HCT116 (cell line): ENCODE measurements around the gene GK. TPM values are rescaled to one million over a fixed set of nuclear protein-coding genes. Genes with fewer than 3 reads are reported as not detected.

ENCODE experiments used
- ATAC-seq: fragments of 200-7000 bp; cut with Tn5 transposase; 2 replicates; pipeline ENCODE4 v1.9.1; 2020; ENCODE audit warnings: mild to moderate bottlenecking, moderate library complexity
- BruUV-seq: library from RNA; stranded (reverse); fragments of 400-500 nt; replicated peaks from 2 replicates; lab custom pipeline; 2021; lab: Mats Ljungman, UMichigan
- CTCF ChIA-PET: fragments of 300-600 bp; sonication (Branson Sonifier 250); formaldehyde crosslinking; loops from one replicate; lab custom pipeline; 2021; ENCODE audit warnings: antibody characterized with exemption; lab: Charles Lee
- POLR2A ChIA-PET: fragments of 300-600, 350-600 bp; sonication (Branson Sonifier 250); formaldehyde crosslinking; loops from one replicate; lab custom pipeline; 2021; ENCODE audit warnings: antibody characterized with exemption; lab: Charles Lee
- RAD21 ChIA-PET, 2 experiments: fragments of 300-600 bp; sonication (Branson Sonifier 250); formaldehyde crosslinking; loops; one replicate each; lab custom pipeline; 2023; ENCODE audit warnings: low total read pairs in 2 of 2; ENCODE audit not compliant: uncharacterized antibody in 2 of 2, unreplicated experiment in 2 of 2, low non-redundant PET in 1 of 2; lab: Charles Lee
- DNase-seq: peaks from one replicate; pipeline ENCODE4 v3.0.0-alpha.2; 2010; ENCODE audit warnings: low read depth, low spot score
- H2AFZ ChIP-seq: fragments of 200-600 bp; shearing (Covaris generic), sonication (generic); 2 replicates; pipeline ENCODE4 v1.6.1; 2017; ENCODE audit warnings: low read depth, mixed run types, mixed read lengths, antibody characterized with exemption, low read length; ENCODE audit not compliant: poor library complexity, severe bottlenecking
- H3K27ac ChIP-seq: 2 replicates; pipeline ENCODE4 v1.5.1; 2012; ENCODE audit warnings: low read depth, low read length
- H3K27me3 ChIP-seq: fragments of 200-600 bp; sonication (generic); 2 replicates; pipeline ENCODE4 v1.6.1; 2016; ENCODE audit warnings: mixed run types, low read length, mixed read lengths; ENCODE audit not compliant: insufficient read depth
- H3K36me3 ChIP-seq, 2 experiments: fragments of 200-500 bp in 1 of 2; fragments of 200-600 bp in 1 of 2; sonication (Bioruptor generic) in 1 of 2; sonication (generic) in 1 of 2; 2 replicates each; pipeline versions ENCODE4 v1.5.1 to v1.6.1; 2014 to 2016; ENCODE audit warnings: low read length in 2 of 2, inconsistent platforms in 1 of 2, mixed read lengths in 1 of 2, mixed run types in 1 of 2; ENCODE audit not compliant: insufficient read depth in 2 of 2, control insufficient read depth in 1 of 2
- H3K4me1 ChIP-seq, 2 experiments: fragments of 200-600 bp in 1 of 2; sonication (generic) in 1 of 2; 2 replicates each; pipeline versions ENCODE4 v1.5.1 to v1.6.1; 2012 to 2017; ENCODE audit warnings: low read length in 2 of 2, inconsistent platforms in 1 of 2, mild to moderate bottlenecking in 1 of 2, mixed read lengths in 1 of 2, mixed run types in 1 of 2, moderate library complexity in 1 of 2; ENCODE audit not compliant: insufficient read depth in 2 of 2, control insufficient read depth in 1 of 2
- H3K4me2 ChIP-seq: fragments of 200-600 bp; sonication (generic); 2 replicates; pipeline ENCODE4 v1.6.1; 2017; ENCODE audit warnings: mixed run types, low read length, mixed read lengths
- H3K4me3 ChIP-seq, 2 experiments: fragments of 200-600 bp in 1 of 2; sonication (generic) in 1 of 2; replicated peaks in 1 of 2; 2 replicates each; pipeline ENCODE4 v1.5.1; 2011 to 2016; ENCODE audit warnings: low read length in 2 of 2, control low read depth in 1 of 2, low read depth in 1 of 2, mild to moderate bottlenecking in 1 of 2, mixed read lengths in 1 of 2, mixed run types in 1 of 2
- H3K79me2 ChIP-seq: fragments of 200-600 bp; sonication (generic); 2 replicates; pipeline ENCODE4 v1.6.1; 2017; ENCODE audit warnings: mild to moderate bottlenecking, mixed run types, low read length, moderate library complexity, mixed read lengths; ENCODE audit not compliant: insufficient read depth
- H3K9ac ChIP-seq: fragments of 200-600 bp; sonication (generic); 2 replicates; pipeline ENCODE4 v1.6.1; 2016; ENCODE audit warnings: low read length, mixed read lengths
- H3K9me2 ChIP-seq: fragments of 200-600 bp; sonication (generic), shearing (Covaris generic); 2 replicates; pipeline ENCODE4 v1.6.1; 2017; ENCODE audit warnings: mixed run types, mild to moderate bottlenecking, moderate library complexity; ENCODE audit not compliant: insufficient read depth
- H3K9me3 ChIP-seq, 2 experiments: fragments of 200-500 bp in 1 of 2; fragments of 200-600 bp in 1 of 2; sonication (Bioruptor generic) in 1 of 2; sonication (generic) in 1 of 2; 2 replicates each; pipeline ENCODE4 v1.6.1; 2014 to 2017; ENCODE audit warnings: low read length in 2 of 2, mixed read lengths in 2 of 2, inconsistent platforms in 1 of 2, low read depth in 1 of 2, mild to moderate bottlenecking in 1 of 2, mixed run types in 1 of 2, moderate library complexity in 1 of 2; ENCODE audit not compliant: control insufficient read depth in 1 of 2, insufficient read depth in 1 of 2
- H4K20me1 ChIP-seq: fragments of 200-600 bp; sonication (generic), shearing (Covaris generic); 2 replicates; pipeline ENCODE4 v1.6.1; 2017; ENCODE audit warnings: mixed run types, mild to moderate bottlenecking, moderate library complexity; ENCODE audit not compliant: insufficient read depth
- CBX3 ChIP-seq: IDR thresholded peaks from 2 replicates; pipeline ENCODE4 v1.6.1; 2012; ENCODE audit warnings: low read depth
- CEBPB ChIP-seq: IDR thresholded peaks from 2 replicates; pipeline ENCODE4 v1.6.1; 2012; ENCODE audit warnings: low read depth
- EGR1 ChIP-seq: IDR thresholded peaks from 2 replicates; pipeline ENCODE4 v1.6.1; 2012; ENCODE audit warnings: low read depth
- EZH2 ChIP-seq: fragments of 200-600 bp; sonication (generic); IDR thresholded peaks from 2 replicates; pipeline ENCODE4 v1.6.1; 2017; ENCODE audit warnings: antibody characterized with exemption, mixed run types
- JUND ChIP-seq: IDR thresholded peaks from 2 replicates; pipeline ENCODE4 v1.6.1; 2012
- MAX ChIP-seq: IDR thresholded peaks from 2 replicates; pipeline ENCODE4 v1.6.1; 2012
- POLR2A ChIP-seq: IDR thresholded peaks from 2 replicates; pipeline ENCODE4 v1.7.0; 2011; ENCODE audit warnings: borderline replicate concordance; ENCODE audit not compliant: insufficient read depth, insufficient read length; ENCODE audit errors: extremely low read depth
- POLR2AphosphoS5 ChIP-seq: IDR thresholded peaks from 2 replicates; pipeline ENCODE4 v1.6.1; 2011; ENCODE audit warnings: mild to moderate bottlenecking, low read depth, low read length, moderate library complexity
- SIN3A ChIP-seq: IDR thresholded peaks from 2 replicates; pipeline ENCODE4 v1.6.1; 2012; ENCODE audit warnings: low read depth
- SP1 ChIP-seq: IDR thresholded peaks from 2 replicates; pipeline ENCODE4 v1.6.1; 2012; ENCODE audit warnings: low read depth
- SRF ChIP-seq: IDR thresholded peaks from 2 replicates; pipeline ENCODE4 v1.6.1; 2012; ENCODE audit warnings: low read depth
- TCF7L2 ChIP-seq: IDR thresholded peaks from 2 replicates; pipeline ENCODE4 v1.7.0; 2011; ENCODE audit warnings: borderline replicate concordance, inconsistent platforms; ENCODE audit not compliant: insufficient read depth, insufficient read length; ENCODE audit errors: extremely low read depth
- ZBTB33 ChIP-seq: IDR thresholded peaks from 2 replicates; pipeline ENCODE4 v1.6.1; 2011; ENCODE audit warnings: mild to moderate bottlenecking, low read length, moderate library complexity; ENCODE audit not compliant: insufficient replicate concordance; ENCODE audit errors: extremely low read depth
- ZFX ChIP-seq: fragments of 450-650 bp; IDR thresholded peaks from 2 replicates; pipeline ENCODE4 v1.6.1; 2017
- ZNF274 ChIP-seq: fragments of 200-500 bp; sonication (Bioruptor generic); IDR thresholded peaks from 2 replicates; pipeline ENCODE4 v1.6.1; 2014; ENCODE audit warnings: mild to moderate bottlenecking, low read depth, low read length, inconsistent platforms
- intact Hi-C: fragments of 100-400 bp; cut with micrococcal nuclease; formaldehyde crosslinking; loops from 2 replicates; pipeline ENCODE4 v1.10.0; 2022
- total RNA-seq: library from RNA; stranded (reverse); gene quantifications from one replicate; pipeline ENCODE4 v1.2.1, GENCODE V29; 2021; ENCODE audit not compliant: unreplicated experiment
- TF ChIP-seq, protein P1 (sequence below): IDR thresholded peaks from 2 replicates; pipeline ENCODE4 v1.6.1; 2012

Gene GK
- total RNA-seq, 1 experiment from 2014 or later, result 4.3 TPM

- Histone ChIP-seq H3K27ac (no peak overlapping the region), H3K4me1 (no peaks in the 10 kb centered on the region), H2AFZ (no peak overlapping the region), H3K9me3 (no peaks in the 10 kb centered on the region), H3K36me3 (no peaks in the 10 kb centered on the region), H3K79me2 (no peaks in the 10 kb centered on the region), H4K20me1 (no peaks in the 10 kb centered on the region), H3K9me2 (no peaks in the 10 kb centered on the region), H3K4me2 (no peak overlapping the region), H3K4me3 (no peak overlapping the region), H3K9ac (no peak overlapping the region), H3K27me3 (no peaks in the 10 kb centered on the region)
- POLR2A ChIA-PET, result no interaction called here
- no peak for DNase-seq
- BruUV-seq, result no TSS peak
- ATAC-seq, result no peak
- CTCF ChIA-PET, result no interaction called here
- no peak for TF ChIP-seq MAX
- no peak for TF ChIP-seq TCF7L2
- no peak for TF ChIP-seq CEBPB
- TF ChIP-seq POLR2AphosphoS5, result no peak
- TF ChIP-seq ZNF274, result no peak
- RAD21 ChIA-PET, result no interaction called here
- intact Hi-C loops, result no loop called here
Observed at GRCh38 chrX:30620125-30620524, 33.1 kb upstream of the GK start.

DNA sequence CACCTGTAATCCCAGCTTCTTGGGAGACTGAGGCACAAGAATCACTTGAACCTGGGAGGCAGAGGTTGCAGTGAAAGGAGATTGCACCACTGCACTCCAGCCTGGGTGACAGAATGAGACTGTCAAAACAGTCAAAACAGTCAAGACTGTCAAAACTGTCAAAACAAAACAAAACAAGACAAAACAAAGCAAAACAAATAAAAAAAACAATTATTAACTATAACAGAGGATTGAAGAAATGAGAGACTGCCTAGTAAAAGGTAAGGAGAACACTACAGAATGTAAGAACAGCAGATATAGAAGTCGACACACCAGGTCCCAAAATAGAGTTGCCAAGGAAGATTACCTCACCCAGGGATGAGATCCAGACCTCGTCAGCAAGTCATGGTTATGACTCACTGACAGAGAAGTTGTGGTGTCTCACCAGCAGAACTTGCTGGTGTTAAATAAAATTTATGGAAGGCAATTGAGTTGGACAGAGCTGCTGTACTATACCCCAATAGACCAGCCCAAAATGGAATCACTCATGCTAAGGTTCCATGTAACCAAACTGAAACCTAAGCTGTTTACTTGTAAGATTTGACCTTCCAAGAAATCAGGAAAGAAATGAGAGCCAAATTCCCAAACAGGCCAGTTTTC lies 32.1 kb upstream of the GK start:
- ATAC-seq, result no peak
- Histone ChIP-seq H3K27ac (no peak overlapping the region), H3K9ac (no peak overlapping the region), H3K9me2 (no peaks in the 10 kb centered on the region), H3K9me3 (no peaks in the 10 kb centered on the region), H3K27me3 (no peaks in the 10 kb centered on the region), H3K36me3 (no peaks in the 10 kb centered on the region), H3K79me2 (no peaks in the 10 kb centered on the region), H3K4me3 (no peak overlapping the region), H2AFZ (no peak overlapping the region), H3K4me1 (no peaks in the 10 kb centered on the region), H4K20me1 (no peaks in the 10 kb centered on the region), H3K4me2 (no peak overlapping the region)
- intact Hi-C loops, result no loop called here
- BruUV-seq, result no TSS peak
- no peak for TF ChIP-seq POLR2A
- TF ChIP-seq CBX3, result no peak
- TF ChIP-seq ZFX, result no peak
- TF ChIP-seq MAX, result no peak
- no peak for TF ChIP-seq JUND
- no peak for TF ChIP-seq EGR1
- no peak for TF ChIP-seq SIN3A
- TF ChIP-seq SRF, result no peak
- TF ChIP-seq, protein P1, sequence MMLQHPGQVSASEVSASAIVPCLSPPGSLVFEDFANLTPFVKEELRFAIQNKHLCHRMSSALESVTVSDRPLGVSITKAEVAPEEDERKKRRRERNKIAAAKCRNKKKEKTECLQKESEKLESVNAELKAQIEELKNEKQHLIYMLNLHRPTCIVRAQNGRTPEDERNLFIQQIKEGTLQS, result no peak
- no peak for TF ChIP-seq ZBTB33
- TF ChIP-seq ZNF274, result no peak
- no peak for TF ChIP-seq EZH2
- TF ChIP-seq SP1, result no peak
- ChIA-PET CTCF (no interaction called here), POLR2A (no interaction called here), RAD21 (no interaction called here)
- no peak for DNase-seq
